T follicular helper cell (primary cell): ENCODE data around the gene C1QB.

Experiments
- DNase-seq: peaks from one replicate; pipeline ENCODE4 v3.0.0-alpha.2; 2020; ENCODE audit warnings: low read depth

The C1QB gene

DNA sequence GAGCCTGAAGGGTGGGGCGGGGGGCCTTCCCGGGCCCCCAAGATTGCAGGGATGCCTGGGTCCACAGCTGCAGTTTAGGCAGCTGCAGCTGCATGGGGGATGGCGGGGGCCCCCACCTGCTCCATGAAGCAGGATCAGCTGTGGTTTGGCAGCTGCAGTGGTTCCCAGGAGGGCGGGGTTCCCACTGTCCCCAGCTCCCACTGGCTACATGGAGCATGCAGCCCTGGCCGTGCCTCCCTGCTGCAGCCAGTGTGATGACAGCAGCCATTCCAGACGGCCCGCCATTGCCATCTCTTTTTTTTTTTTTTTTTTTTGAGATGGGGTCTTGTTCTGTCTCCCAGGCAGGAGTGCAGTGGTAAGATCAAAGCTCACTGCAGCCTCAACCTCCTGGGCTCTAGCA lies 17.6 kb upstream of the C1QB start:
- no peak for DNase-seq

GRCh38 chr1:22636353-22636752 lies 16.7 kb upstream of the C1QB start, which contains the start of gene C1QA:
Gene C1QA, plus strand, starts transcription at chr1:22636628. Its CDS starts 989 bp downstream, at chr1:22637617.
- no peak for DNase-seq

DNA sequence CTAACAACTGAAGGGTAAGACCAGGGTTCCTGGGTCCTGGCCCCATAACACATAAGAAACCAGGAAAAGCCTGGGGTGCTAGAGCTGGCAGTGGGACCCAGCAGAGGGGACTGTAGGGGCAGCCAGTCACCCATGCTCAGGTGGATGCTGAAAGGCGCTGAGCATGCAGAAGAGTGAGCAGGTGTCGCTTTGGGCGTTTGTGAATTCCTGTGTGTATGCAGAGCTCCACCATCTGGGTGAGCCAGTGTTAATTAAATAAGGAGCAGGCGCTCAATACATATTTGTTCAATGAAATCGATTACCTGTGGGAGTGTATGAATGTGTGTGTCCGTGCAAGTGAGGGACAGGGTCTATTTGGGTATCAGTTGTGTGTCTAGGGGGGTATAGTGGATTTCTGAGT lies 16.1 kb upstream of the C1QB start:
- no peak for DNase-seq

GRCh38 chr1:22637907-22638445 lies 15.1 kb upstream of the C1QB start:
- no peak for DNase-seq

GRCh38 chr1:22638476-22639234 lies 14.4 kb upstream of the C1QB start:
- no peak for DNase-seq

GRCh38 chr1:22639286-22639685 lies 13.8 kb upstream of the C1QB start:
- DNase-seq: no peak

- no peak for DNase-seq
These were observed 11.8 kb upstream of the C1QB start for GRCh38 chr1:22641247-22641646.

- peak; percentile 54 for DNase-seq
These were observed 11.0 kb upstream of the C1QB start for GRCh38 chr1:22641906-22642636.

DNA sequence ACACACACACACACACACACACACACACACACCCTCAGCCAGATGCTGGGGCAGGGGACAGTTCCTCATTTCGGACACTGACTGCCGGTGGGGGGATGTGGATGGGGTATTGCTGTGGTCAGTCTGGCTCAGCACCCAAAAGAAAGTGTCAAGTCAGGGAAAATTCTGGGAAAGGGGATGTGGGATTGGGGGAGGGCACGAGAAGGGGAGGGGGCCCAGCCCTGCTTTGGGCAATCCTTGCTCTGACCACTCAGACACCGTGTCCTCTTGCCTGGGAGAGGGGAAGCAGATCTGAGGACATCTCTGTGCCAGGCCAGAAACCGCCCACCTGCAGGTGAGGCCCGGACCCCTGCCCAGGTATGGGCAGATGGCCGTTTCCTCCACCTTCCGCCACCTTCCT lies 9.7 kb upstream of the C1QB start, which contains the start of gene C1QC:
Gene C1QC (plus strand): TSS at position 253 of the 400 bp plus-strand sequence. CDS start 391 bp downstream, outside the sequence.
- no peak for DNase-seq

- no peak for DNase-seq
These were observed 9.1 kb upstream of the C1QB start for GRCh38 chr1:22643928-22644327.

DNA sequence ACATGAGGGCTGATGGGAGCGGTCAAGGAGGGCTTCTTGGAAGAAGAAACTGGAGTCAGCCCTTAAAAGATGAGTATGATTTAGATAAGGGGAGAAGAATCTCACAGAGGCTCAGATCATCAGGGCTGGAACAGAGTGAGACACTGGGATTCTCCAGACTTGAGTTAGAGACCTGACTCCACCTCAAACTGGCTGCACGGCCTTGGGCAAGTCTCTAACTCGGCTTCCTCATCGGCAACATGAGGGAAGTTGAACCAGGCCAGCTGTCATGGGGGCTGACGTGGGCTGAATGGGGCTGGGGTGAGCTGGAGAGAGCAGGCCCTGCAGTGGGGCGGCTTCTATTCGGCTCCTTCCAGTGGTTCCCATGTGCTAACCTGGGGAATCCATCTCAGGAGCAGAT lies 7.1 kb upstream of the C1QB start:
- no peak for DNase-seq

DNA sequence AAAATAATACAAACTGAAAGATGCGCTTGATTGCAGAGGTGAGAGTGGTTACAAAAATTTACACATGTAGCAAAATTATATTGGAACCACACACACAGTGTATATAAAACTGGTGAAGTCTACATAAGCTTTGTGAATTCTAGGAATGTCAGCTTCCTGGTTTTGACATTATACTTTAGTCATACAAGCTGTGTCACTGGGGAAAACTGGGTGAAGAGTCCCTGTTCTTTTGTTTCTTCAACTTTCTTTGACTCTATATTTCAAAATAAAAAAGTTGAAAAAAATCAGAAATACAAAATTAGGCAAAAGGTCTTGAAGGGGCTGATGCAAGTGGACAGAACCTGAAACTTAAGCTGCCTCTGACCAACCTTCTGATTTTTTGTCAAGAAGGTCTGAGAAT lies 6.7 kb upstream of the C1QB start:
- no peak for DNase-seq

- no peak for DNase-seq
These were observed 2.8 kb upstream of the C1QB start for GRCh38 chr1:22650089-22650693.

DNA sequence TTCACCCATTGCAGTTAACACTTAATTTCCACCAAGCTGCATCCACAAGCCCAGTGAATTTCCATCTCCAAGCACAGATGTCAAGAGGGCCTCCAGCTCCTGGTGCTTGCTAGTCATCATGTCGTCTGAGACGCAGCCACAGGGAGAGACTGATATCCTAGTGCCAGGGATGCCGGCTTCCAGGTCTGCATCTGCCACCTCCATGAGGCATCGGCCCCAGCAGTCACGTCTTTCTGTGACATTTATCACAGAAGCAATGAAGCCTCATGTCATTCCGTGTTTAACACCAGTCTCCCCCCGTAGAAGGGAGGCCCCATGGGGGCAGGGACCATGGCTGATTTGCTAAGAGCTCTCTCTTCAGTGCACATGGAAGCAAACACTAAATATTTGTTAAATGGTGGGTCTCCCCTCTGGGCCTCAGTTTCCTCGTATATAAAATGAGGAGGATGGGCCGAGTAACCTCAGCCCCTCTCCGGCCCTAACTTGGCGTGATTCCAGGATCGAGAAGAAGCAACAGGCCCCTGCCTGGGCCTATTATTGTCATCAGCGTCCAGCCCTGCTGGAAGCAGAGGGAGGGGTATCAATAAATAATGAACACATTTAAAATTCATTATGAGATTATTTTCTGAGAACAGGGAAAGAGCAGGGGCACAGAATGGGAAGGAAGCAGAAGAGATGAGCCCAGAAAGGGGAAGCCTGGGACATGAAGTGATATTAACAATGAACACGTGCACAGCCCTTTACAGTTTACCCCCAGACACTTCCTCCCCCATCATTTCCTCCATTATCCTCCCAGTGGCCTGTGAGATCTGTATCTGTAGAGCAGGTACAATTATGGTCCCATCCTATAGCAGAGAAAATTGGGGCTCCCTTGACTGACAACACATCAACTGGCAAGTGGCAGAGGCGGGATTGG lies 837 bp upstream of the C1QB start:
- no peak for DNase-seq

GRCh38 chr1:22654692-22655091 lies 1.7 kb downstream of the C1QB start:
- no peak for DNase-seq

GRCh38 chr1:22658385-22659163 lies 5.5 kb downstream of the C1QB start:
- DNase-seq: no peak

DNA sequence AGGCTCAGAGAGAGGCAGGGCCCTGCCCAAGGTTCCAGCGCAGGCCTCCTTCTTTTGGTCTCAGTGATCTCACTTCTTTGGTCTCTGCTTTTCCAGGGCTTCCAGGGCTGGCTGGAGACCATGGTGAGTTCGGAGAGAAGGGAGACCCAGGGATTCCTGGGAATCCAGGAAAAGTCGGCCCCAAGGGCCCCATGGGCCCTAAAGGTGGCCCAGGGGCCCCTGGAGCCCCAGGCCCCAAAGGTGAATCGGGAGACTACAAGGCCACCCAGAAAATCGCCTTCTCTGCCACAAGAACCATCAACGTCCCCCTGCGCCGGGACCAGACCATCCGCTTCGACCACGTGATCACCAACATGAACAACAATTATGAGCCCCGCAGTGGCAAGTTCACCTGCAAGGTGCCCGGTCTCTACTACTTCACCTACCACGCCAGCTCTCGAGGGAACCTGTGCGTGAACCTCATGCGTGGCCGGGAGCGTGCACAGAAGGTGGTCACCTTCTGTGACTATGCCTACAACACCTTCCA lies 7.7 kb downstream of the C1QB start:
- DNase-seq: no peak

DNA sequence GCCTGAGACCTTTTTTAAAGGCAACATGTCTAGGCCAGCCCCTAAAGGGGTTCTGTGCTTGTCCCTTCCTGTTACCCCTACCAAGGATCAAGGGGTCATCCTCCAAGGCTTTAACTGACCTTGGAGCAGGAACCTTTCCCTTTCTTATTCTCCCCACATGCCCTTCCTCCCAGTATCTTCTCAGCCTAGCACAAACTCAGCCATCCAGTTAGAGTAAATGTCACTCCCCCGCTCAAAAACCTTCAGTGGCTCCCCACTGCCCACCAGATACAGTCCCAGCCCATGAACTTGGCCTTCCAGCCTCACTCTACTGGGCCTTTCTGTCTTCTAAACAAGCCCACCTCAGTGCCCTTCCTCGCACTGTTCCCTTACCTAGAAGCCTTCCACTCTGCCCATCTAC lies 8.8 kb downstream of the C1QB start:
- no peak for DNase-seq

GRCh38 chr1:22662318-22662717 lies 9.3 kb downstream of the C1QB start:
- no peak for DNase-seq

- no peak for DNase-seq
These were observed 10.0 kb downstream of the C1QB start for GRCh38 chr1:22662986-22663408.
